SK-N-SH treated with all-trans-retinoic acid at 6 μM for 48 hours (cell line): ENCODE results near the gene JOSD2.
A peak's percentile ranks its signal among the peaks of the same experiment; 100 is the strongest.

Source experiments
- ATAC-seq: fragments of 200-7000 bp; cut with Tn5 transposase; 3 replicates; pipeline ENCODE4 v1.9.1; 2020; ENCODE audit warnings: mild to moderate bottlenecking, moderate library complexity
- ARNTL ChIP-seq: fragments of 450-650 bp; formaldehyde crosslinking; IDR thresholded peaks from 2 replicates; pipeline ENCODE4 v1.5.0; 2020; ENCODE audit warnings: low read depth, mild to moderate bottlenecking, moderate library complexity, borderline replicate concordance
- CSDC2 ChIP-seq: fragments of 250-450 bp; sonication (Bioruptor Pico); IDR thresholded peaks from 2 replicates; pipeline ENCODE4 v1.5.0; 2020; ENCODE audit warnings: mild to moderate bottlenecking, moderate library complexity
- ESRRG ChIP-seq: fragments of 250-450 bp; sonication (Bioruptor Pico); IDR thresholded peaks from 2 replicates; pipeline ENCODE4 v1.6.1; 2021; ENCODE audit warnings: mild to moderate bottlenecking
- ISL1 ChIP-seq: fragments of 250-450 bp; sonication (Bioruptor Pico); IDR thresholded peaks from 2 replicates; pipeline ENCODE4 v2.1.2; 2022; ENCODE audit warnings: mild to moderate bottlenecking, moderate library complexity
- OSR1 ChIP-seq: fragments of 250-450 bp; sonication (Bioruptor Pico); IDR thresholded peaks from 2 replicates; pipeline ENCODE4 v1.8.0; 2022; ENCODE audit warnings: moderate library complexity, mild to moderate bottlenecking, inconsistent platforms
- RARB ChIP-seq: fragments of 250-450 bp; sonication (Bioruptor Pico); IDR thresholded peaks from 2 replicates; pipeline ENCODE4 v1.8.0; 2021; ENCODE audit warnings: mild to moderate bottlenecking, moderate library complexity
- SNAI2 ChIP-seq: fragments of 250-450 bp; sonication (Bioruptor Pico); IDR thresholded peaks from 2 replicates; pipeline ENCODE4 v1.5.0; 2020; ENCODE audit warnings: mild to moderate bottlenecking, moderate library complexity
- TCF4 ChIP-seq: fragments of 250-450 bp; sonication (Bioruptor Pico); IDR thresholded peaks from 2 replicates; pipeline ENCODE4 v1.8.0; 2021; ENCODE audit warnings: mild to moderate bottlenecking, moderate library complexity, borderline replicate concordance
- TOX ChIP-seq: fragments of 250-450 bp; sonication (Bioruptor Pico); IDR thresholded peaks from 2 replicates; pipeline ENCODE4 v1.8.0; 2021; ENCODE audit warnings: mild to moderate bottlenecking, moderate library complexity, borderline replicate concordance
- ZC3H10 ChIP-seq: fragments of 250-450 bp; sonication (Bioruptor Pico); IDR thresholded peaks from 2 replicates; pipeline ENCODE4 v1.5.1; 2021; ENCODE audit warnings: mild to moderate bottlenecking, moderate library complexity
- ZFP3 ChIP-seq: fragments of 250-450 bp; sonication (Bioruptor Pico); IDR thresholded peaks from 2 replicates; pipeline ENCODE4 v1.5.0; 2020; ENCODE audit warnings: mild to moderate bottlenecking, moderate library complexity
- ZFP30 ChIP-seq: fragments of 450-650 bp; formaldehyde crosslinking; IDR thresholded peaks from 2 replicates; pipeline ENCODE4 v1.5.0; 2022; ENCODE audit warnings: mild to moderate bottlenecking, moderate library complexity
- ZNF70 ChIP-seq: fragments of 450-650 bp; formaldehyde crosslinking; IDR thresholded peaks from 2 replicates; pipeline ENCODE4 v1.5.0; 2020; ENCODE audit warnings: mild to moderate bottlenecking, moderate library complexity
- ZNF8 ChIP-seq: fragments of 450-650 bp; formaldehyde crosslinking; IDR thresholded peaks from 2 replicates; pipeline ENCODE4 v1.5.0; 2020; ENCODE audit warnings: mild to moderate bottlenecking, moderate library complexity
- TF ChIP-seq, protein P1 (sequence below): fragments of 250-450 bp; sonication (Bioruptor Pico); IDR thresholded peaks from 2 replicates; pipeline ENCODE4 v1.5.1; 2021; ENCODE audit warnings: mild to moderate bottlenecking, moderate library complexity
- TF ChIP-seq, protein P2 (sequence below): fragments of 250-450 bp; sonication (Bioruptor Pico); IDR thresholded peaks from 2 replicates; pipeline ENCODE4 v1.5.1; 2020; ENCODE audit warnings: low read depth, mild to moderate bottlenecking, moderate library complexity
- TF ChIP-seq, protein P3 (sequence below): fragments of 250-450 bp; sonication (Bioruptor Pico); IDR thresholded peaks from 2 replicates; pipeline ENCODE4 v1.5.0; 2020; ENCODE audit warnings: mild to moderate bottlenecking, moderate library complexity
- TF ChIP-seq, protein P4 (sequence below): fragments of 250-450 bp; sonication (Bioruptor Pico); IDR thresholded peaks from 2 replicates; pipeline ENCODE4 v1.8.0; 2021; ENCODE audit warnings: low read depth, mild to moderate bottlenecking, moderate library complexity, borderline replicate concordance
- TF ChIP-seq, protein P5 (sequence below): fragments of 250-450 bp; sonication (Bioruptor Pico); IDR thresholded peaks from 2 replicates; pipeline ENCODE4 v1.8.0; 2020; ENCODE audit warnings: mild to moderate bottlenecking, moderate library complexity, borderline replicate concordance

The JOSD2 gene

DNA sequence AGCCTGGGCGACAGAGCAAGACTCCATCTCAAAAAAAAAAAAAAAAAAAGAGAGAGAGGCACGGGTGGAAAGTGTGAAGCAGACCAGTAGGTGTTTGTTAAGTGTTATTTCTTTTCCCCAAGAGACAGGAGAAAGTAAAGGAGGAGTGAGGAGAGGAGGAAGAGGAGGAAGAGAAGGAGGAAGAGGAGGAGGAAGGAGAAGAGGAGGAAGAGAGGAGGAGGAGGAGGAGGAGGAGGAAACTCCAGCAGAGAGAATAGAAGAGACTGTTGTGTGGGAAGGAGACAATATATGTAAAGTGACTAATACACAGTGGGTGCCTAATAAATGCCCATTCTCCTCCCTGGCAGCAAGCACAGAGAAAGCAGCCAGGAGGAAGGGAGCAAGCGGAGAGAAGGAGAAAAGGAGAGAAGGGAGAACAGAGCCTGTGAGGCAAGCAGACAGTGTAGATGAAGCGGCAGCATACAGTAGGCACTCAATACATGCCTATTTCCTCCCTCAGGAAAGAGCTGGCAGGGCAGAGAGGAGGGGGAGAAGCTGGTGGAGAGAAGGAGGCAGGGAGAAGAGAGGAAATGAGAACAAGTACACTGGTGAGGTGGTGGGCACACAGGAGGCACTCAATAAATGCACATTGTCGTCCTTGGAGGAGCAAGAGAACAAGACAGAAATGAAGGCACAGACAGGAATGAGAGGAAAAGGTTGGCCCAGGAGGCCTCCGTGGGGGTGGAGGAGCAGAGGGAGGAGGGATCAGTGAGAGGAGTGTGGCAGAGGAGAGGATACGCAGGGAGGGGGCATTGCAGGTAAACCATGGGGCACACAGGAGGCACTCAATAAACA lies 16.6 kb downstream of the JOSD2 start (continued):
- TF ChIP-seq, protein P1, sequence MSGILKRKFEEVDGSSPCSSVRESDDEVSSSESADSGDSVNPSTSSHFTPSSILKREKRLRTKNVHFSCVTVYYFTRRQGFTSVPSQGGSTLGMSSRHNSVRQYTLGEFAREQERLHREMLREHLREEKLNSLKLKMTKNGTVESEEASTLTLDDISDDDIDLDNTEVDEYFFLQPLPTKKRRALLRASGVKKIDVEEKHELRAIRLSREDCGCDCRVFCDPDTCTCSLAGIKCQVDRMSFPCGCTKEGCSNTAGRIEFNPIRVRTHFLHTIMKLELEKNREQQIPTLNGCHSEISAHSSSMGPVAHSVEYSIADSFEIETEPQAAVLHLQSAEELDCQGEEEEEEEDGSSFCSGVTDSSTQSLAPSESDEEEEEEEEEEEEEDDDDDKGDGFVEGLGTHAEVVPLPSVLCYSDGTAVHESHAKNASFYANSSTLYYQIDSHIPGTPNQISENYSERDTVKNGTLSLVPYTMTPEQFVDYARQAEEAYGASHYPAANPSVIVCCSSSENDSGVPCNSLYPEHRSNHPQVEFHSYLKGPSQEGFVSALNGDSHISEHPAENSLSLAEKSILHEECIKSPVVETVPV (CRISPR knock-in tag), result no peak
- TF ChIP-seq OSR1 (CRISPR knock-in tag), result no peak
- no peak for TF ChIP-seq CSDC2
- no peak for TF ChIP-seq TCF4 (CRISPR knock-in tag)
- TF ChIP-seq ISL1 (CRISPR knock-in tag), result no peak
- no peak for TF ChIP-seq ZC3H10 (CRISPR knock-in tag)
- TF ChIP-seq, protein P2, sequence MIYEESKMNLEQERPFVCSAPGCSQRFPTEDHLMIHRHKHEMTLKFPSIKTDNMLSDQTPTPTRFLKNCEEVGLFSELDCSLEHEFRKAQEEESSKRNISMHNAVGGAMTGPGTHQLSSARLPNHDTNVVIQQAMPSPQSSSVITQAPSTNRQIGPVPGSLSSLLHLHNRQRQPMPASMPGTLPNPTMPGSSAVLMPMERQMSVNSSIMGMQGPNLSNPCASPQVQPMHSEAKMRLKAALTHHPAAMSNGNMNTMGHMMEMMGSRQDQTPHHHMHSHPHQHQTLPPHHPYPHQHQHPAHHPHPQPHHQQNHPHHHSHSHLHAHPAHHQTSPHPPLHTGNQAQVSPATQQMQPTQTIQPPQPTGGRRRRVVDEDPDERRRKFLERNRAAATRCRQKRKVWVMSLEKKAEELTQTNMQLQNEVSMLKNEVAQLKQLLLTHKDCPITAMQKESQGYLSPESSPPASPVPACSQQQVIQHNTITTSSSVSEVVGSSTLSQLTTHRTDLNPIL (CRISPR knock-in tag), result no peak
- no peak for TF ChIP-seq ZNF8 (CRISPR knock-in tag)
- TF ChIP-seq, protein P3, sequence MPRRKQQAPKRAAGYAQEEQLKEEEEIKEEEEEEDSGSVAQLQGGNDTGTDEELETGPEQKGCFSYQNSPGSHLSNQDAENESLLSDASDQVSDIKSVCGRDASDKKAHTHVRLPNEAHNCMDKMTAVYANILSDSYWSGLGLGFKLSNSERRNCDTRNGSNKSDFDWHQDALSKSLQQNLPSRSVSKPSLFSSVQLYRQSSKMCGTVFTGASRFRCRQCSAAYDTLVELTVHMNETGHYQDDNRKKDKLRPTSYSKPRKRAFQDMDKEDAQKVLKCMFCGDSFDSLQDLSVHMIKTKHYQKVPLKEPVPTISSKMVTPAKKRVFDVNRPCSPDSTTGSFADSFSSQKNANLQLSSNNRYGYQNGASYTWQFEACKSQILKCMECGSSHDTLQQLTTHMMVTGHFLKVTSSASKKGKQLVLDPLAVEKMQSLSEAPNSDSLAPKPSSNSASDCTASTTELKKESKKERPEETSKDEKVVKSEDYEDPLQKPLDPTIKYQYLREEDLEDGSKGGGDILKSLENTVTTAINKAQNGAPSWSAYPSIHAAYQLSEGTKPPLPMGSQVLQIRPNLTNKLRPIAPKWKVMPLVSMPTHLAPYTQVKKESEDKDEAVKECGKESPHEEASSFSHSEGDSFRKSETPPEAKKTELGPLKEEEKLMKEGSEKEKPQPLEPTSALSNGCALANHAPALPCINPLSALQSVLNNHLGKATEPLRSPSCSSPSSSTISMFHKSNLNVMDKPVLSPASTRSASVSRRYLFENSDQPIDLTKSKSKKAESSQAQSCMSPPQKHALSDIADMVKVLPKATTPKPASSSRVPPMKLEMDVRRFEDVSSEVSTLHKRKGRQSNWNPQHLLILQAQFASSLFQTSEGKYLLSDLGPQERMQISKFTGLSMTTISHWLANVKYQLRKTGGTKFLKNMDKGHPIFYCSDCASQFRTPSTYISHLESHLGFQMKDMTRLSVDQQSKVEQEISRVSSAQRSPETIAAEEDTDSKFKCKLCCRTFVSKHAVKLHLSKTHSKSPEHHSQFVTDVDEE (CRISPR knock-in tag), result no peak

DNA sequence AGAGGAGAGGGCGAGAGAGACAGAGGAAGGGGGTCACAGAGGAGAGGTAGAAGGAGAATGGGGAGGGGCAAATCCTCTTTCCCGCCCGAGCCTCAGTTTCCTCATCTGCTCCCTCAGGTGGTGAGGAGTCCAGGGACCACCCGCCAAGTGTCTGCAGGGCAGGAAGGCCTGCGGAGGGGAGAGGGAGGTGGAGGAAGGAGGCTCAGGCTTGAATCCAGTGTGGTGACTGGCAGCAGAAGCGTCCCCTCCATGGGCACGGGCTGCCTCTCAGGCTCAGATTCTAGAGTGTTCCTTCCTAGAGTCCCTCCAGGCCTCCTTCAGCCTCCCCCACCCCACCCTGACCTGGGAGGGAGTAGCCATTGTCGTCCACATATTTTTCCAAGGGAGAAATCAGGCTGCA lies 17.8 kb downstream of the JOSD2 start:
- no peak for ATAC-seq
- TF ChIP-seq ESRRG (CRISPR knock-in tag) (no peak), ISL1 (CRISPR knock-in tag) (no peak), TOX (CRISPR knock-in tag) (no peak), ARNTL (CRISPR knock-in tag) (no peak), SNAI2 (CRISPR knock-in tag) (no peak), ZNF8 (CRISPR knock-in tag) (no peak), ZNF70 (CRISPR knock-in tag) (no peak), ZFP30 (no peak), TCF4 (CRISPR knock-in tag) (no peak), RARB (CRISPR knock-in tag) (no peak)
- TF ChIP-seq, protein P1 (CRISPR knock-in tag), result no peak
- TF ChIP-seq, protein P4, sequence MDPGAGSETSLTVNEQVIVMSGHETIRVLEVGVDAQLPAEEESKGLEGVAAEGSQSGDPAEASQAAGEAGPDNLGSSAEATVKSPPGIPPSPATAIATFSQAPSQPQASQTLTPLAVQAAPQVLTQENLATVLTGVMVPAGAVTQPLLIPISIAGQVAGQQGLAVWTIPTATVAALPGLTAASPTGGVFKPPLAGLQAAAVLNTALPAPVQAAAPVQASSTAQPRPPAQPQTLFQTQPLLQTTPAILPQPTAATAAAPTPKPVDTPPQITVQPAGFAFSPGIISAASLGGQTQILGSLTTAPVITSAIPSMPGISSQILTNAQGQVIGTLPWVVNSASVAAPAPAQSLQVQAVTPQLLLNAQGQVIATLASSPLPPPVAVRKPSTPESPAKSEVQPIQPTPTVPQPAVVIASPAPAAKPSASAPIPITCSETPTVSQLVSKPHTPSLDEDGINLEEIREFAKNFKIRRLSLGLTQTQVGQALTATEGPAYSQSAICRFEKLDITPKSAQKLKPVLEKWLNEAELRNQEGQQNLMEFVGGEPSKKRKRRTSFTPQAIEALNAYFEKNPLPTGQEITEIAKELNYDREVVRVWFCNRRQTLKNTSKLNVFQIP (CRISPR knock-in tag), result no peak

DNA sequence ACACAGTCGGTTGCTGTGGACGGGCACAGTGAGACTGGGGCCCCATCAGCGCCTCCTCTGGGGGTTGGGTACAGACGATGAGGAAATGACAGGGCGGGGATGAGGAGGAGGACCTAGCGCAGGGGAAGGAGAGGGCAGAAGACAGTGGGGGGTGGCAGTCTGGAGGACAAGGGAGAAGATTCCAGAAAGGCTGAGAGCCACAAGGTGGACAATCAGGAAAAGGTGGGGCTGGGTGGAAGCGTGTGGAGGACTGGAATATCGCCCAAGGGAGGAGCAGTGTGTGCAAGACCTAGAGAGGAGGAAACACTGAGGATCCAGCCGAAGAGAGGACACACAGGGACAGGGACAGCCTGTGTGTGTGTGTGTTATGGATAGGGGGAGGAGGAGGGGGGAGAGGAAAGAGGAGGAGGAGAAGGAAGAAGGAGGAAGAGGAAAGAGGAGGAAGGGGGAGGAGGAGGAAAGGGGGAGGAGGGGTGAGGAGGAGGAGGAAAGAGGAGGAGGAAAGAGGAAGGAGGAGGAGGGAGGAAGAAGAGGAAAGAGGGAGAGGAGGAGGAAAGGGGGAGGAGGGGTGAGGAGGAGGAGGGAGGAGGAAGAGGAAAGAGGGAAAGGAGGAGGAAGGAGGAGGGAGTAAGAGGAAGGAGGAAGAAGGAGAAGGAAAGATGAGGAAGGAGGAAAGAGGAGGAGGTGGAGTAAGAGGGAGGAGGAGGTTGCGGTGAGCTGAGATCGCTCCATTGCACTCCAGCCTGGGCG lies 18.5 kb downstream of the JOSD2 start:
- TF ChIP-seq OSR1 (CRISPR knock-in tag) (no peak), ZFP3 (CRISPR knock-in tag) (no peak)
- TF ChIP-seq, protein P5, sequence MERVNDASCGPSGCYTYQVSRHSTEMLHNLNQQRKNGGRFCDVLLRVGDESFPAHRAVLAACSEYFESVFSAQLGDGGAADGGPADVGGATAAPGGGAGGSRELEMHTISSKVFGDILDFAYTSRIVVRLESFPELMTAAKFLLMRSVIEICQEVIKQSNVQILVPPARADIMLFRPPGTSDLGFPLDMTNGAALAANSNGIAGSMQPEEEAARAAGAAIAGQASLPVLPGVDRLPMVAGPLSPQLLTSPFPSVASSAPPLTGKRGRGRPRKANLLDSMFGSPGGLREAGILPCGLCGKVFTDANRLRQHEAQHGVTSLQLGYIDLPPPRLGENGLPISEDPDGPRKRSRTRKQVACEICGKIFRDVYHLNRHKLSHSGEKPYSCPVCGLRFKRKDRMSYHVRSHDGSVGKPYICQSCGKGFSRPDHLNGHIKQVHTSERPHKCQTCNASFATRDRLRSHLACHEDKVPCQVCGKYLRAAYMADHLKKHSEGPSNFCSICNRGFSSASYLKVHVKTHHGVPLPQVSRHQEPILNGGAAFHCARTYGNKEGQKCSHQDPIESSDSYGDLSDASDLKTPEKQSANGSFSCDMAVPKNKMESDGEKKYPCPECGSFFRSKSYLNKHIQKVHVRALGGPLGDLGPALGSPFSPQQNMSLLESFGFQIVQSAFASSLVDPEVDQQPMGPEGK (CRISPR knock-in tag), result no peak
- peak; percentile 49 for ATAC-seq
